Ovary (tissue), 9 donors: Measurements from ENCODE around the gene CCR4. TPM values are rescaled to one million over a fixed set of nuclear protein-coding genes. Genes with fewer than 3 reads are reported as not detected.

Experiments
- DNase-seq, 5 donors: peaks; one replicate each; pipeline ENCODE4 v3.0.0-alpha.2; 2019 to 2020
- H3K27ac ChIP-seq, 2 donors: fragments of 200-600 bp; one replicate each; pipeline versions ENCODE4 v1.5.1 to v1.8.0; 2019 to 2022
- H3K27me3 ChIP-seq: fragments of 200-600 bp; one replicate; pipeline ENCODE4 v1.8.0; 2022
- H3K36me3 ChIP-seq: fragments of 200-600 bp; sonication (generic); one replicate; pipeline ENCODE4 v1.5.1; 2019
- H3K4me1 ChIP-seq: one replicate; pipeline ENCODE4 v1.8.1; 2013; ENCODE audit warnings: mild to moderate bottlenecking, moderate library complexity; ENCODE audit not compliant: insufficient read depth
- H3K4me3 ChIP-seq: fragments of 200-600 bp; sonication (generic); one replicate; pipeline ENCODE4 v1.5.1; 2017
- H3K9me3 ChIP-seq, 2 donors: fragments of 200-600 bp in 1 of 2; sonication (generic) in 1 of 2; one replicate each; pipeline versions ENCODE4 v1.5.1 to v1.8.1; 2013 to 2019; ENCODE audit warnings: mild to moderate bottlenecking in 1 of 2, moderate library complexity in 1 of 2
- EP300 ChIP-seq: sonication (generic); formaldehyde crosslinking; IDR thresholded peaks from one replicate; pipeline ENCODE4 v1.6.1; 2017; ENCODE audit warnings: antibody characterized with exemption
- POLR2A ChIP-seq: fragments of 450-650 bp; IDR thresholded peaks from one replicate; pipeline ENCODE4 v1.6.1; 2017; ENCODE audit warnings: antibody characterized with exemption, mild to moderate bottlenecking, moderate library complexity
- WGBS, 3 donors: extraction: QIAGEN DNeasy Blood & Tissue Kit in 1 of 3; methylation state at CpG; one replicate each; pipeline versions ENCODE4 v1.1.5 to v1.1.7; 2013 to 2017; 5-methylcytosine and 5-hydroxymethylcytosine counted together
- intact Hi-C, 4 donors: fragments of 100-400 bp; cut with DNase I; formaldehyde crosslinking; loops; one replicate each; pipeline versions ENCODE4 v1.11.0 to v1.15.1; 2022 to 2023
- polyA plus RNA-seq, 2 donors: library from polyadenylated mRNA; stranded (reverse); fragments of 200-250 nt in 1 of 2; fragments of 350-450 nt in 1 of 2; fragmentation: Illumina TruSeq in 1 of 2; extraction: RNeasy Lipid Tissue Mini Kit (QIAGEN cat#74804) in 1 of 2; gene quantifications; one replicate each; pipeline ENCODE4 v1.2.3, GENCODE V29; 2013 to 2014
- total RNA-seq, 7 donors: library from RNA; depleted of rRNA in 2 of 7; stranded (reverse); fragments of >200 nt in 2 of 7; fragmentation: NEBNext Ultra II Directional in 3 of 7; extraction: Animal tissue kit (Norgen Biotek cat#: 25700) in 3 of 7; gene quantifications; one replicate each; pipeline versions ENCODE4 v1.1.0 to v1.2.4, GENCODE V29; 2016 to 2023
- TF ChIP-seq, protein P1 (sequence below), 3 donors: fragments of 450-650 bp in 2 of 3; fragments of 200-600 bp in 1 of 3; IDR thresholded peaks; one replicate each; pipeline versions ENCODE4 v1.5.1 to v1.8.0; 2016 to 2022; ENCODE audit warnings: antibody characterized with exemption in 3 of 3, mild to moderate bottlenecking in 1 of 3
- donor health status: DM: no; HTN: no; CAD: no; lungs with moderate emphysema.
- donor health status: DM: no; HTN: no; CAD: no.
- donor health status: Bipolar disorder and iron deficiency.
- donor health status: DM: yes; HTN: yes; CAD: no.
- donor health status: DM: no; HTN: no; CAD: no.
- donor health status: DM: yes; HTN: yes; CAD: no.

Gene CCR4
- total and polyA plus RNA-seq, 9 donors = 0.02 to 0.45 (median 0.16) TPM; not detected in 3

DNA sequence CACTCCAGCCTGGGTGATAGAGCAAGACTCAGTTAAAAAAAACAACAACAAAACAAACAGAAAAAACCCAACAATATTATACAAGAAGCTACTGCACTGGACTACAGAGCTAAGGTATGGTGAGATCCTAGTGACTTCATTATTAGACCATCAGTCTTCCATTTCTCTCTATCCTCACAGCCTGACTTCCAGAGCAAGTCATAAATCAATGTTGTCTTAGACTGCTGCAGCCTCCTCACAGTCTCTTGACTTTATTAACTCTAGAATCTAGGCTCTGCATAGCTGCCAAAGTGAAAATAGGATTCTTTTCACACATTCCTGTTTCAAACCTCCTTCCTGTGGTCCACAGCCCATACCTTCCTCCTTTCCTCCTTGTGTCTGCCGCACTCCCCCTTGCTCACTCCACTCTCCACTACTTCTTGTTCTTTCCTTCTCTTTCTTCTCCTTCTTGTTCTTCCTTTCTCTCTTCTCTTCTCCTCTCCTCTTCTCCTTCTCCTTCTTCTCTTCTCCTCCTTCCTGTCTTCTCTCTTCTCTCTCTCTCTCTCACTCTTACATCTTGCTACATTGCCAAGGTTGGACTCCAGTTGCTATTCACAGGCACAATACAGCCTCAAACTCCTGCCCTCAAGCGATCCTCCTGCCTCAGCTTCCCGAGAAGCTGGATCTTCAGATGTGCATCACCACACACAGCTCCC lies 49.4 kb downstream of the CCR4 start:
- TF ChIP-seq EP300 (no peak), POLR2A (no peak)
- TF ChIP-seq, protein P1, sequence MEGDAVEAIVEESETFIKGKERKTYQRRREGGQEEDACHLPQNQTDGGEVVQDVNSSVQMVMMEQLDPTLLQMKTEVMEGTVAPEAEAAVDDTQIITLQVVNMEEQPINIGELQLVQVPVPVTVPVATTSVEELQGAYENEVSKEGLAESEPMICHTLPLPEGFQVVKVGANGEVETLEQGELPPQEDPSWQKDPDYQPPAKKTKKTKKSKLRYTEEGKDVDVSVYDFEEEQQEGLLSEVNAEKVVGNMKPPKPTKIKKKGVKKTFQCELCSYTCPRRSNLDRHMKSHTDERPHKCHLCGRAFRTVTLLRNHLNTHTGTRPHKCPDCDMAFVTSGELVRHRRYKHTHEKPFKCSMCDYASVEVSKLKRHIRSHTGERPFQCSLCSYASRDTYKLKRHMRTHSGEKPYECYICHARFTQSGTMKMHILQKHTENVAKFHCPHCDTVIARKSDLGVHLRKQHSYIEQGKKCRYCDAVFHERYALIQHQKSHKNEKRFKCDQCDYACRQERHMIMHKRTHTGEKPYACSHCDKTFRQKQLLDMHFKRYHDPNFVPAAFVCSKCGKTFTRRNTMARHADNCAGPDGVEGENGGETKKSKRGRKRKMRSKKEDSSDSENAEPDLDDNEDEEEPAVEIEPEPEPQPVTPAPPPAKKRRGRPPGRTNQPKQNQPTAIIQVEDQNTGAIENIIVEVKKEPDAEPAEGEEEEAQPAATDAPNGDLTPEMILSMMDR (IDR thresholded peaks at IDR 0.05) = no peak
- no peaks in the 10 kb centered on the region for H3K27me3 ChIP-seq
- H3K27ac ChIP-seq = no peak overlapping the region
- 95 to 98% (median 97%) methylated on average over 3 of the region's 3 CpGs for WGBS, 3 donors
- peaks cover 1% of the 10 kb centered on the region for H3K4me1 ChIP-seq
- no peaks in the 10 kb centered on the region for H3K36me3 ChIP-seq
- no peak for DNase-seq
- no peak overlapping the region for H3K4me3 ChIP-seq
- no peaks in the 10 kb centered on the region for H3K9me3 ChIP-seq
- intact Hi-C loops = no loop called here

DNA sequence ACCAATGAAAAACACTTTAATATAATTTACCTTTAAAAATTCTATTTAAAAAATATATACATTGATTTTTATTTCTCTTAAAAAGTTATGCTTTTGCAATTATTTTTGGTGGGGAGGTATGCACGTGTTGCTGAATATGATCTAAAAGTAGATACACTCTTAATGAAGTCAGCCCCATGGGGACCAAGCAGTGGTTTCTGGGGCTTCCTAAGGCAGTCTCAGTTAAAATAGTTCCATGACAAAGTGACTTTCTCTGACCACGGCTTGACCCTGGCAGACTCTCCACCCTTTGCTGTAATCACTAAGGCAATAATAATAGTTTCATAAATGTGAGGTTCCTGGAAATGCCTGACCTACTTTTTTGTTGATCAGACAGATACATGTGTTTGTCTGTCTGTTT lies 50.4 kb downstream of the CCR4 start:
- no peaks in the 10 kb centered on the region for H3K36me3 ChIP-seq
- no peaks in the 10 kb centered on the region for H3K9me3 ChIP-seq
- no peak for DNase-seq
- no peaks in the 10 kb centered on the region for H3K27me3 ChIP-seq
- no peak overlapping the region for H3K27ac ChIP-seq
- WGBS, 3 donors = 27 to 48% (median 33%) methylated on average over 2 of the region's 2 CpGs
- no peak for TF ChIP-seq EP300
- TF ChIP-seq, protein P1 (IDR thresholded peaks at IDR 0.05) = no peak
- TF ChIP-seq POLR2A = no peak
- peaks cover 1% of the 10 kb centered on the region for H3K4me1 ChIP-seq
- no peak overlapping the region for H3K4me3 ChIP-seq
- intact Hi-C loops = no loop called here

DNA sequence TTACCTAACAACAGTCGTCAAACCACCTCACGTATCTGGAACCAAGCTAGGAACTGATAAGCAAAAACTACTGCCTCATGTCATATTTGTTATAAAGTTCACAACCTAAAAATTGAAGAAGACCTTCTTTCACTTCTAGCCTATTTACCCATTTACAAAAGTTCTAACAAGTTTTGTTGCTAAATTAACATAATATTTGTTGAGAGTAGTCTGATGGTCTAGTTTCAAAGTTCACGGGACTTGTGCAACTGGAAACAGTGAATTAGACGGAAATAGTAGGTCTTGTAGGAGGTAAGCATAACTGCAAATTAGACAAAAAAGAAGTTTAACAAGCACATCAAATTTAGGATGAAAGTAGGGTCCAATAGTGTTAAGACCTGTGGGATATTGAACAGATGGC lies 51.9 kb downstream of the CCR4 start:
- TF ChIP-seq, protein P1 (IDR thresholded peaks at IDR 0.05) = no peak
- TF ChIP-seq POLR2A (no peak), EP300 (no peak)
- no peaks in the 10 kb centered on the region for H3K36me3 ChIP-seq
- H3K27me3 ChIP-seq = no peaks in the 10 kb centered on the region
- no peak for DNase-seq
- no peak overlapping the region for H3K27ac ChIP-seq
- peaks cover 1% of the 10 kb centered on the region for H3K4me1 ChIP-seq
- H3K4me3 ChIP-seq = no peak overlapping the region
- intact Hi-C loops = no loop called here
- no peaks in the 10 kb centered on the region for H3K9me3 ChIP-seq
- 91 to 94% (median 94%) methylated on average over 4 of the region's 4 CpGs for WGBS, 3 donors

DNA sequence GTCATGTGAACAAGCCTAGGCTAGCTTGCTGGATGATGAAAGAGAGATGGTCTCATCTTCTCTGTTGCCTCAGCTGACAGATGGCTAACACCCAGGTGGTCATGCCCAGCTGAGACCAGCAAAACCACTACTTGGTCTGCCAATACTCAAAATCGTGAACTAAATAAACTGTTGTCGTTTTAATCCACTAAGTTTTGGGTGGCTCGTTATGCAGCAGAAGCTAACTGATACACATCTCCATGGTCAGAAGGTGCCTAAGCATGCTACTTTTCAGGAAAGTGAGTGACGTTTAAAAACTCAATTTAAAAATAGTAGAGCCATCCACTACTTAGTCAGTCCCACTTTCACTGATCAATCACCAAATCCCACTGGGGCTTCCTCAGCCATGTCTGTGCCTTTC lies 52.8 kb downstream of the CCR4 start:
- DNase-seq = no peak
- Histone ChIP-seq H3K27ac (no peak overlapping the region), H3K36me3 (no peaks in the 10 kb centered on the region), H3K4me3 (no peak overlapping the region), H3K9me3 (no peaks in the 10 kb centered on the region), H3K4me1 (peaks cover 1% of the 10 kb centered on the region), H3K27me3 (no peaks in the 10 kb centered on the region)
- intact Hi-C loops = no loop called here
- 95 to 97% (median 96%) methylated on average over 4 of the region's 4 CpGs for WGBS, 3 donors
- TF ChIP-seq, protein P1 (IDR thresholded peaks at IDR 0.05) = no peak
- TF ChIP-seq POLR2A (no peak), EP300 (no peak)
